K562 (cell line): ENCODE measurements around the gene TBC1D3B. TPM values are rescaled to one million over a fixed set of nuclear protein-coding genes. Genes with fewer than 3 reads are reported as not detected.

Experiments used
- CBX5 ChIP-seq: IDR thresholded peaks from 2 replicates; pipeline ENCODE4 v1.6.1; 2014; ENCODE audit warnings: low read depth, borderline replicate concordance
- CEBPB ChIP-seq: fragments of 450-650 bp; IDR thresholded peaks from 2 replicates; pipeline ENCODE4 v1.6.1; 2016; ENCODE audit warnings: missing genetic modification characterization, missing compliant biosample characterization
- CEBPG ChIP-seq, 3 experiments: fragments of 200-800 bp in 1 of 3; sonication (Bioruptor generic) in 1 of 3; sonication (generic) in 1 of 3; formaldehyde crosslinking in 1 of 3; IDR thresholded peaks in 2 of 3; conservative IDR thresholded peaks in 1 of 3; 2 replicates each; pipeline versions ENCODE4 v1.6.1 to v1.8.0; 2016 to 2022; ENCODE audit warnings: missing compliant biosample characterization in 2 of 3, missing genetic modification characterization in 2 of 3, mild to moderate bottlenecking in 1 of 3, missing genetic modification reagents in 1 of 3
- DEAF1 ChIP-seq: fragments of 450-650 bp; formaldehyde crosslinking; IDR thresholded peaks from 2 replicates; pipeline ENCODE4 v1.4.0; 2020; ENCODE audit warnings: mild to moderate bottlenecking, moderate library complexity
- HINFP ChIP-seq: fragments of 450-650 bp; conservative IDR thresholded peaks from 2 replicates; pipeline ENCODE4 v1.6.1; 2016; ENCODE audit warnings: missing genetic modification characterization, low read depth, mild to moderate bottlenecking, control low read depth, missing compliant biosample characterization
- HOMEZ ChIP-seq: fragments of 250-450 bp; sonication (Bioruptor Pico); IDR thresholded peaks from 2 replicates; pipeline ENCODE4 v1.4.0; 2020; ENCODE audit warnings: mild to moderate bottlenecking, moderate library complexity
- MITF ChIP-seq: IDR thresholded peaks from 2 replicates; pipeline ENCODE4 v1.6.1; 2014; ENCODE audit warnings: antibody characterized with exemption
- NR4A1 ChIP-seq, 2 experiments: fragments of 250-450 bp in 1 of 2; fragments of 450-650 bp in 1 of 2; sonication (Bioruptor Pico) in 1 of 2; IDR thresholded peaks; 2 replicates each; pipeline versions ENCODE4 v1.4.0 to v1.6.1; 2016 to 2020; ENCODE audit warnings: mild to moderate bottlenecking in 2 of 2, missing compliant biosample characterization in 1 of 2, missing genetic modification characterization in 1 of 2, moderate library complexity in 1 of 2
- RB1 ChIP-seq: fragments of 450-650 bp; IDR thresholded peaks from 2 replicates; pipeline ENCODE4 v1.6.1; 2017; ENCODE audit warnings: low read depth, mild to moderate bottlenecking
- RREB1 ChIP-seq: fragments of 250-450 bp; sonication (Bioruptor Pico); IDR thresholded peaks from 2 replicates; pipeline ENCODE4 v1.4.0; 2020
- SAFB2 ChIP-seq: fragments of 200-400 bp; formaldehyde crosslinking; IDR thresholded peaks from 2 replicates; pipeline ENCODE4 v1.6.1; 2018; ENCODE audit warnings: borderline replicate concordance, low read length, low read depth, moderate library complexity; ENCODE audit not compliant: severe bottlenecking
- STAG1 ChIP-seq: sonication (generic); formaldehyde crosslinking; IDR thresholded peaks from 2 replicates; pipeline ENCODE4 v1.5.0; 2020; ENCODE audit warnings: missing genetic modification reagents, borderline replicate concordance
- ZNF696 ChIP-seq: fragments of 250-450 bp; sonication (Bioruptor Pico); conservative IDR thresholded peaks from 2 replicates; pipeline ENCODE4 v1.4.0; 2020; ENCODE audit warnings: mild to moderate bottlenecking, moderate library complexity
- polyA plus RNA-seq, 8 experiments: library from polyadenylated mRNA; depleted of rRNA in 4 of 8; stranded (reverse) in 5 of 8; unstranded in 3 of 8; fragments of >200 nt; fragmentation: Nextera tagmentation in 2 of 8; fragmentation: Illumina TruSeq in 1 of 8; extraction: Ambion mirVana in 2 of 8; extraction: Trizol in 1 of 8; gene quantifications; 2 replicates each; pipeline versions ENCODE4 v1.2.1 to v1.2.3, GENCODE V29; 2011 to 2014; ENCODE audit warnings: inconsistent platforms in 1 of 8, missing spikeins in 1 of 8
- total RNA-seq, 7 experiments: library from RNA; depleted of rRNA in 6 of 7; stranded (reverse); fragments of >200 nt in 6 of 7; fragmentation: Illumina TruSeq in 2 of 7; extraction: Trizol in 2 of 7; gene quantifications; 2 replicates each; pipeline versions ENCODE4 v1.2.1 to v1.2.3, GENCODE V29; 2011 to 2021; ENCODE audit warnings: low replicate concordance in 1 of 7

The TBC1D3B gene
- total and polyA plus RNA-seq, 9 of the 15 experiments (the other 6 are each of a cell fraction or from before 2014, with no cell fraction given), result 0.29 to 0.60 TPM; not detected in 7

GRCh38 chr17:36148559-36149295, 27.7 kb downstream of the TBC1D3B start (continued):
- peak; percentile 71 for TF ChIP-seq DEAF1 (CRISPR knock-in tag)
- TF ChIP-seq CBX5, result no peak
- no peak for TF ChIP-seq CEBPG (CRISPR knock-in tag; IDR thresholded peaks at IDR 0.05)
- peak; percentile 38 to 42; a peak in 2 of 4 replicates for TF ChIP-seq CEBPG (tag; conservative IDR thresholded peaks at IDR 0.05 in 1 of 2, IDR thresholded peaks at IDR 0.05 in 1 of 2)
- TF ChIP-seq SAFB2, result no peak
- no peak for TF ChIP-seq RREB1 (CRISPR knock-in tag)
- peak; percentile 11; the same call in 1 of the 2 replicates for TF ChIP-seq STAG1 (CRISPR knock-in tag)
- peak; percentile 57 for TF ChIP-seq CEBPB
- no peak for TF ChIP-seq MITF
- TF ChIP-seq ZNF696 (CRISPR knock-in tag), result no peak
- TF ChIP-seq NR4A1 (CRISPR knock-in tag; IDR thresholded peaks at IDR 0.05), result no peak
- TF ChIP-seq NR4A1 (tag; IDR thresholded peaks at IDR 0.05), result no peak
- TF ChIP-seq HOMEZ, result no peak
- TF ChIP-seq HINFP (tag), result no peak
- 0 out of 2 replicates have a peak, but pooled peaks have one; percentile 35 for TF ChIP-seq RB1
